Stimulated activated CD8-positive, alpha-beta memory T cell treated with anti-CD3 and anti-CD28 coated beads, Interleukin-4, amount 100 ng/mL, for 24 hours (primary cell): ENCODE results near the gene XRCC4.

Experiments
- DNase-seq: peaks from one replicate; pipeline ENCODE4 v3.0.0-alpha.2; 2020; ENCODE audit warnings: low read depth

XRCC4 gene

GRCh38 chr5:83388608-83389007, 311.3 kb downstream of the XRCC4 start:
- DNase-seq: no peak

DNA sequence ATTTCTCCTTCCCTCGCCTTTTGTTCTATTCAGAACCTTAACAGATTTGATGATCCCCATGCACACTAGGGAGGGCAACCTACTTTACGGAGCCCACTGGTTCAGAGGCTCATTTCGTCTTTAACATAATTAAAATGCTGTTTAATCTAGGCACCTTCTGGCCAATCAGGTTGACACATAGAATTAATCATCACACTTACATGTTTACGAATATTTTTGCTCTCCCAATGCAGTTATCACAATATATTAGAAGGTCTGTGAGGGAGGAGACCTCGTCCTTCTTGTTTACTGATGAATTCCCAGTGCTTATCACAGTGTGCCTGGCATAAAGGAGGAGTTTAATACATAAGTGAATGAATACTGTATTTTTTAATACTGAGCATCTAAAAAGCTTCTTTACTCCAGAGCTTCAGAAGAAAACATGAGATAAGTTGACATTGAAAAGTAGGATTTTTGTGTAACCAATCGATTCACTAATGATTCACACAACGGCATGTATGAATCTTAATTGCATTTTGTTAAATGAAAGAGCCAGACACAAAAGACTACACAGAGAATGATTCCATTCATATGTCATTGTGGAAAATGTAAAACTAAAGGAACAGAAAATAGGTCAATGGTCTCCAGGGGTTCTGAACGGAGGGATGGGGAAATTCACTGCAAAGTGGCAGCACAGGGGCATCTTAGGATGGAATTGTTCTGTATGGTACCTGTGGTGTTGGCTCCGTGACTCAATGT, 315.6 kb downstream of the XRCC4 start:
- no peak for DNase-seq

DNA sequence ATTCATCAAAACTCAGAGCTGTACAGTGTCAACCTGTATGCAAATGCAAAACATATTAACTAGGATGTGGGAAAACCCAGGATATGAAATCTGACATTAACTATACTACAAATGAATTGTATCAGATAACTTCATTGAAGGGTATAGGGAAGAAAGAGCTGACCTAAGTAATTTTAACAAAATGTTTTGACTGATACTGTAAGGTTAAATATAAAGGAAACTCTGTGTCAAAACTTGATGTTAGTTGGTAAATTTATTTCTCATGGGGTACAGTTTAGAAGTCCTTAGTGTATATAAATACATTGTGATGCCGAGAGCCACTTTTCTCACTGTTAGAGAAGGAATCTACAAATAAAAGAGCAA, 316.1 kb downstream of the XRCC4 start:
- DNase-seq: no peak

GRCh38 chr5:83394190-83394589, 316.8 kb downstream of the XRCC4 start:
- no peak for DNase-seq

DNA sequence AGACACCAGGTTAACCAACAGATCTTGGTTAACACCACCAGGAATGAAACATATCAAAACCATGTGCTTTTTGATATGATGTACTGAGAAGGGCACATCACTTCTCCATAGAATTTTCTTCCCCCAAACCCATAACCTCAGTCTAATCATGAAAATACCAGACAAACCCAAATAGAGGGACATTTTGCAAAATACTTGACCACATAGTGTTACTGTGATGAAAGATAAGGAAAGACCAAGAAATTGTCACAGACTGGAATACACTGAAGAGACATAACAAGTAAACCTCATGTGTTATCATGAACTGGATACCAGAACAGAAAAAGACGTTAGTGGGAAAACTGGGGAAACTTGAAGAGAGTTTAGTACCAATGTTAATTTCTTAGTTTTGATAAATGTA, 319.3 kb downstream of the XRCC4 start:
- DNase-seq: no peak

- no peak for DNase-seq
These were observed 320.3 kb downstream of the XRCC4 start for GRCh38 chr5:83397658-83398057.

- no peak for DNase-seq
These were observed 322.9 kb downstream of the XRCC4 start for GRCh38 chr5:83400241-83400640.

- no peak for DNase-seq
These were observed 323.4 kb downstream of the XRCC4 start for GRCh38 chr5:83400701-83401100.

DNA sequence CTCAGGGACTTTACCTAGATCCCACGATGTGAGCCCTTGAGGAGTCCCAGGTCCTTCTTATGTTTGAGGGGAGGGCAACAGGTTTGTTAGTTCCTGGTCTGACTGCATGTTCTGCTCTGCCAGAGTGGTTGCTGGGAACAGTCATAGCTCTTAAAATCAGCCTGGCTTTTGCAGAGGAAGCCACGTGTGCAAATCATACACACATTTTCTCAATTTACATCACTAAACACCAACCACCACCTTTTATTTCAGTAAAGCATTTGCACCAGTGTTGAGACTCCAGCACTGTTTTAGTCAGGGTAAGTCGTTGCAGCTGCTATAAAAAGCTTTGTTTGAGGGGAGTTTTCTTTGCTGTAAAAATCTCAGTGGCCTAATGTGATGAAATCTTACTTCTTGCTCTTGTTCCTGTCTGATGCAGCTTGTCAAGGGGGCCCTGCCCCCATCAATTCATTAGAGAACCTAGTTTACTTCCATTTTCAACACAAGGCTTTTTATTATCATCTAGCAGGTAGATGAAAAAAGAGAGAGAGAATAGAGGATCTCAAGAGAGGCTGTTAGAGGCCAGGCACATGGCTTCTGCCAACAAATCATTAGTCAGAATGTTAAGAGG, 323.9 kb downstream of the XRCC4 start:
- no peak for DNase-seq

GRCh38 chr5:83401775-83402174, 324.4 kb downstream of the XRCC4 start:
- no peak for DNase-seq
